ENCODE measurements around the gene TBC1D9B.

GRCh38 chr5:179879003-179879689, 28.6 kb downstream of the TBC1D9B start:
- no peak for TF ChIP-seq CTCF (IDR thresholded peaks at IDR 0.05)
- no peak for TF ChIP-seq POLR2A (IDR thresholded peaks at IDR 0.05)
